ENCODE results near the gene SLC22A7.
"Not testable (repeated sequence)": the region's sequence is repeated elsewhere in the genome, so short reads cannot be mapped to it uniquely, and the experiment has no call there.

Gene SLC22A7

DNA sequence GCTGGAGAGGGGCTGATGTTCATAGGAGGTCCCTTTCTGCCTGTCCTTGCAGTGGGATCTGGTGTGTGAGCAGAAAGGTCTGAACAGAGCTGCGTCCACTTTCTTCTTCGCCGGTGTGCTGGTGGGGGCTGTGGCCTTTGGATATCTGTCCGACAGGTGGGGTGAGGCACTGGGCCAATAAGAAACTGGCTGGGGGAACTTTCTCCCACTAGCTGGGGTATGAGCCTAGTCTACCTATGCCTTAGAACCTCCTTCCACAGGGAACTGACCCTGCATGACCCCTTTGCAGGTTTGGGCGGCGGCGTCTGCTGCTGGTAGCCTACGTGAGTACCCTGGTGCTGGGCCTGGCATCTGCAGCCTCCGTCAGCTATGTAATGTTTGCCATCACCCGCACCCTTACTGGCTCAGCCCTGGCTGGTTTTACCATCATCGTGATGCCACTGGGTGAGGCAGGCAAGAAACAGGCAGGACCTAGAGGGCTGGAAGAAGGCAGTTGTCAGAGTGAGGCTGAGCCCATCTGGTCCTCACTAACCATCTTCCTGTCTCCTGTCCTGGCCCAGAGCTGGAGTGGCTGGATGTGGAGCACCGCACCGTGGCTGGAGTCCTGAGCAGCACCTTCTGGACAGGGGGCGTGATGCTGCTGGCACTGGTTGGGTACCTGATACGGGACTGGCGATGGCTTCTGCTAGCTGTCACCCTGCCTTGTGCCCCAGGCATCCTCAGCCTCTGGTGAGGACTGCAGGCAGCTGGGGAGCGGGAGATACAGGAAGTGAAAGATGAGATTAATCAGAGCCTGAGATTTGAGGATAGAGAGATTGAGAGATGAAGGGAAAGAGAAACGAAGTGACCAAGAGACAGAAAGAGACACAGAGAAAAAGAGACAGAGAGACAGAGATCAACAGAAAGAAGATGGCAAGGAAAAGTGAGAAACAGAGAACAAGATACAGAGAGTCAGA lies 1.6 kb downstream of the SLC22A7 start:
- in situ Hi-C loops (cut with MboI; ENCODE audit: low sequenced_read_pairs), result no loop called here

- in situ Hi-C loops (cut with MboI; ENCODE audit: low sequenced_read_pairs), result no loop called here
Measured at GRCh38 chr6:43301081-43301870, 3.2 kb downstream of the SLC22A7 start.

DNA sequence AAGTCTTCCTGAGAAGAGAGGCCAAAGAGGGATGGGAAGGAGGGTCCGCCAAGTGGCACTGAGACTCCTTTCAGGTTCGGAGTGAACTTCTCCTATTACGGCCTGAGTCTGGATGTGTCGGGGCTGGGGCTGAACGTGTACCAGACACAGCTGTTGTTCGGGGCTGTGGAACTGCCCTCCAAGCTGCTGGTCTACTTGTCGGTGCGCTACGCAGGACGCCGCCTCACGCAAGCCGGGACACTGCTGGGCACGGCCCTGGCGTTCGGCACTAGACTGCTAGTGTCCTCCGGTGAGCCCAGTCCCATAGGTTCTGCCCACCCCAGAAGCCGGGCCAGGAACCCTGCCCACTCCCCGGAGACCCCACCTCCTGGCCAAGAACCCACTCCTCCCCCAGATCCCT lies 4.1 kb downstream of the SLC22A7 start:
- in situ Hi-C loops (cut with MboI; ENCODE audit: low sequenced_read_pairs), result no loop called here

DNA sequence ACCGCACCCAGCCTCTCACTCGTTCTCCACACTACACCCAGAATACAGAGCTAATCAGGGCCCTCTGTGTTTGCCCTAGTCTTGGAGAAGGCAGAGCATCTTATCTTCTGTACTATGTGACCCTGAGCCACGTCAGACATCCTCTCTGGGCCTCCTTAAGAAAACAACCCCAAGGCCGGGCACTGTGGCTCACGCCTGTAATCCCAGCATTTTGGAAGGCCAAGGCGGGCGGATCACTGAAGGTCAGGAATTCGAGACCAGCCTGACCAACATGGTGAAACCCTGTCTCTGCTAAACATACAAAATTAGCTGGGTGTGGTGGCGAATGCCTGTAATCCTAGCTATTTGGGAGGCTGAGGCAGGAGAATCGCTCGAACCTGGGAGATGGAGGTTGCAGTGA lies 4.9 kb downstream of the SLC22A7 start:
- in situ Hi-C loops (cut with MboI; ENCODE audit: low sequenced_read_pairs), result not testable (repeated sequence)

GRCh38 chr6:43303751-43304331 lies 5.8 kb downstream of the SLC22A7 start:
- in situ Hi-C loops (cut with MboI; ENCODE audit: low sequenced_read_pairs), result no loop called here

- in situ Hi-C loops (cut with MboI; ENCODE audit: low sequenced_read_pairs), result no loop called here
Measured at GRCh38 chr6:43304361-43304760, 6.3 kb downstream of the SLC22A7 start.

GRCh38 chr6:43304882-43305281 lies 6.8 kb downstream of the SLC22A7 start:
- in situ Hi-C loops (cut with MboI; ENCODE audit: low sequenced_read_pairs), result no loop called here

- in situ Hi-C loops (cut with MboI; ENCODE audit: low sequenced_read_pairs), result no loop called here
Measured at GRCh38 chr6:43306086-43306485, 8.0 kb downstream of the SLC22A7 start.

DNA sequence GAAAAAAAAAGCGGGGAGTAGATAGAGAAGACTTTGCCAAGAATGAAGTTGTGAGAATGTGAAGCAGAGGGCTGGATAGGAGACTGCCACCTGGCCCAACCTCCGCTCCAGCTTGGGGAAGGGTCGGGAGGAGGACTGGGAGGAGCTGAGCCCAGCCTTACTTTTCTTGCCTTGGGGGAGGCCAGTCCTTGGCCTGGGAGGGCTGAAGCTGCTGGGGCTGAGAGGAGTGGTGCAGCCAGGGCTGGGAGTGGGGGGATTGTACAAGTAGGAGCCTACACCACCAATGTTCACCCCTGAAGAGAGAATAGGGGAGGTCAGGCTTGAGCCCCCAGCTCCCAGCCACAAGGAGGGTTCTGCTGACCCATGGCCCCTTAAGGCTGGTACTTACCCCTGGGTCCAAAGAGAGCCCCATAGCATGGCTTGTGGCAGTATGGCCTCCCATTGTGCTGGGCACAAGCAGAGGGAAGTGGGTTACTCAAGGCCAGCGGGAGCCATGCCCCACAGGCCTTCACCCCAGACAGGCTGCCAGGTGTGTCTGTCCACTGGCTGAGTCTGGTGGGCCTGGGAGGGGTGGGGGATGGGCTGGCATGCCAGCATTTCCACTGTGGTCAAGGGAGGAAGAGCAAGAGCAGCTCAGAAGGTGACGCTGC lies 9.5 kb downstream of the SLC22A7 start:
- in situ Hi-C loops (cut with MboI; ENCODE audit: low sequenced_read_pairs), result no loop called here

DNA sequence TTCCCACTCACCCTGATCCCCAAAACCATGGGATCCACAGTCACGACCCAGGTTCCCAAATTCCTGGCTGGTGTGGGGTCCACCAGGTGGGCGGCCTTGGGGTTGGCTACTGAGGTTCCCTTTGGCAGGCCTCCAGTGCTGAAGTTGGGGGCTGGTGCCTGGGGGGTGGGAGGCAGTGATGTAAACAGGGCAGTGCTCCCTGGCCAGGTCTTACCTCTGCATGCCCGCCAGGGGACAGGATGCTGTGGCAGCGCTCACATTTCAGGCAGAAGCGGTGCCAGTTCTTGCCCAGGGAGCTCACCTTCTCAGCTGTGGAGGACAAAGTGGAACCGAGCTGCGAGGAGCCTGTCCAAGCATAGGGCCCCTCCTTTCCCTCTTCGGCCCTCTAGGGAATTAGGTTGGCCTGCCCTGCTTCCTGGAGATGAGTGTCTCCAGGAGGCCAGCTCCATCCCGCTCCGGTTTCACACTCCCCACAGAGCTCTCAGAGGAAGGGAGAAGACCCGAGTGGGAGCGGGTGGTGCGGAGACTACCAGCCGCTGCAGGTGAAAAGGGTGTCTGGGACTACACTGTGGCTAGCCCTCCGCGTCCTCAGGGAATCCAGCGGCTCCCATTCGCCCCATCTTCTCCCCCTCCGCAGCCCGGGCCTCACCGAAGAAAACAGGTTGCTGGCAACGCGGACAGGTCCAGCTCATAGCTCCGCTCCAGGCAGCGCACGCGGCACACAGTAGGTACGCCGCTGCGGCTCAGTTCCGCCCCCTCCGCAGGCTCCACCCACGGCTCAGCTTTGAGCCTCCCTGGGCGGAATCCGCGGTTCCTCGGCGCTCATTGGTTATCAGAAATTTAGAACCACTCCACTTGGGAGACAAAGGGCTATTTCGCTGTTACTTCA lies 10.3 kb downstream of the SLC22A7 start, which contains the start of gene CRIP3:
CRIP3 (minus strand) TSS at position 726 of the 889 bp plus-strand sequence; CDS start at position 692, 34 bp downstream.
- in situ Hi-C loops (cut with MboI; ENCODE audit: low sequenced_read_pairs), result no loop called here

DNA sequence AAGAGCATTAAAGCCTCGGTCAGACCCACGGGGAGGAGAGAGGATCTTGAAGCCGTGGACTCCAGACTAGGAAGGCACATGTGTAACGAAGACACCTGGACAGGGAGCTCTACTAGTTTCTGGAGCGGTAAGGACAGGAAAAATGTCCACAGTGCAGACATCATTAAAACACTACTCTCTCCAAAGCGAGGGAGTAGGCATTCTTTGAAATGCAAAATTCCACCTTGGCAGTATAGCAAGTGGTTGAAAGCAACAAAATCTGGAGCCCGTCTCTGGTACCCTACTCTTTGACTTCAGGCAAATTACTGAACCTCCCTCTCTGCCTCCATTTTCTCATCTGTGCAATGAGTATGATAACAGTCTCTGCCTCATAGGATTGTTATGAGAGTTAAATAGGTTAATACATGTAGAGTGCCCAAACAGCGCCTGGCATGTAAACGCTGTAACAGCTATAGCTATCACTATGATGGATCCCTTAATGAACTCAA lies 11.0 kb downstream of the SLC22A7 start:
- in situ Hi-C loops (cut with MboI; ENCODE audit: low sequenced_read_pairs), result no loop called here

DNA sequence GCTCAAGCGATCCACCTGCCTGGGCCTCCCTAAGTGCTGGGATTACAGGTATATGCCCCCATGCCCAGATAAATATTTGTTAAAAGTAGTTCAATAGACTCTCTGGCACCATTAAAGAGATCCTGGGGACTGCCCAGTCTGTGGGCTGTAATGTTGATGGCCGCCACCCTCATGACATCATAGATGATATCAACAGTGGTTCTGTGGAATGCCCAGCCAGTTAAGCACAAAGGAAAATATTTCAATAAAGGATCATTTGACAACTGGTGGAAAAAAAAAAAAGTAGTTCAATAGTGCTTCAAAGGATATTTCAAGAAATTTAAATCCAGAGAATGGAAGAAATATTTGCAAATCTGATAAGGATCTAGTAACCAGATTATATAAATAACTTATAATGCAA lies 12.1 kb downstream of the SLC22A7 start:
- in situ Hi-C loops (cut with MboI; ENCODE audit: low sequenced_read_pairs), result no loop called here

- in situ Hi-C loops (cut with MboI; ENCODE audit: low sequenced_read_pairs), result no loop called here
Measured at GRCh38 chr6:43310624-43311023, 12.6 kb downstream of the SLC22A7 start.

- in situ Hi-C loops (cut with MboI; ENCODE audit: low sequenced_read_pairs), result no loop called here
Measured at GRCh38 chr6:43311666-43312065, 13.6 kb downstream of the SLC22A7 start.

DNA sequence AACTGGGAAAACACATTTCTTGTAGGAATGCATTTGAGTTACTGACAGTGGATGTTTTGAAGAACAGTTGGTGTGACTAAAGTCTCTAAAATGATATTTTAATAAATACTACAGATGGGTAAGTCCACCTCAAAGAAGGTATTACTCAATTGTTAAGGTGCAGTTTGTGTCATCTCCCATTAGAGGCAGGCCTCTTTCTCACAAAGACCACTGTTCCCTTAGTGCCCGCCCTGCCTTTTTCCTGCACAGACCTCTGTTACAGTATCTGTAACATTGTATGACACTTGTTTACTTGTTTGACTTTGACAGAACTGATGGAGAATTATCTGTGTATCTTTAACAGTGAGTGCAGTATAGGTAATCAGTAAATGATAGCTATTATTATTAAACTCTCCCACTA lies 15.8 kb downstream of the SLC22A7 start:
- in situ Hi-C loops (cut with MboI; ENCODE audit: low sequenced_read_pairs), result no loop called here

DNA sequence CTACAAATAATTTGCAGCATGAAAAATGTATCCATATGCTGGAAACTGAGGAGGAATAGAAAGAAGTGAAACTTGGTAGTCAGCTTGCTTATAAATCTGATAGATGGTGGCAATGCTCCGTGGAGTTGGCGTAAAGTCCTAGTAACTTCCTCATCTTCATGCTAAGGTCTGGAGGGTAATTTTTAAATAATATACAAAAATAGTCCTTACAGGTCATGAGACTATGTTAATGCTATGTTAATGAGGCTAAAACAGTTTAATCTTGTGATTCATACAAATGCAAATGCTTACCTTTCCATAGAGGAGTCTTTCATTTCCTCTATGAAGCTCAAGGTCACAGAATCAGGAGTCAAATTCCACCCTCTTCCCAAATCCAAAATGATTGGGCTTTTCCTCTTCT lies 20.0 kb downstream of the SLC22A7 start:
- in situ Hi-C loops (cut with MboI; ENCODE audit: low sequenced_read_pairs), result no loop called here

GRCh38 chr6:43325876-43326275 lies 27.8 kb downstream of the SLC22A7 start:
- in situ Hi-C loops (cut with MboI; ENCODE audit: low sequenced_read_pairs), result no loop called here

GRCh38 chr6:43328528-43328927 lies 30.5 kb downstream of the SLC22A7 start:
- in situ Hi-C loops (cut with MboI; ENCODE audit: low sequenced_read_pairs), result no loop called here

DNA sequence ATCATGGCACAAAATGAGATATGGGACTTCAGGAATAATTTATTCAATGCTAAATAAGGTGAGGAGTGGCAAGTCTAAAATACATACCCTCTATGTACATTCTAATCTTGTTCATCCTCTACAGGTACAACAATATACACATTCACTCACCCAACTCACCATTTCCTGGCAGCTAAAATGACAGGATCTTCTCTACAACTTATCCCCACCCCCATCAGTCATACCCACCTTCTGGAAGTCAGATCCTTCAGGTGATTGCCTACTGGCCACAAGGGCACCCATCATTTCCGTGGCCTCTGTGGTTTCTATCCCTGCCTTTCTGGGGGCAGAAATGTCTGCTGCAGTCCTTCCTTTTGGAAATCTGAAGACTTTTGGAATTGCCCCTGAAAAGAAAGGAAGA lies 33.4 kb downstream of the SLC22A7 start:
- in situ Hi-C loops (cut with MboI; ENCODE audit: low sequenced_read_pairs), result no loop called here

- in situ Hi-C loops (cut with MboI; ENCODE audit: low sequenced_read_pairs), result no loop called here
Measured at GRCh38 chr6:43331891-43332290, 33.8 kb downstream of the SLC22A7 start.

All from hTERT RPE-1 (cell line).